HG02840 (cell line): ENCODE results near the gene BAG5.
A peak's percentile ranks its signal among the peaks of the same experiment; 100 is the strongest.

Experiments used
- ATAC-seq: cut with Tn5 transposase; IDR thresholded peaks from one replicate; pipeline ENCODE4 v1.9.1; 2021; ENCODE audit warnings: mild to moderate bottlenecking, moderate library complexity, moderate number of reproducible peaks; ENCODE audit not compliant: unreplicated experiment, low FRiP score

The BAG5 gene

DNA sequence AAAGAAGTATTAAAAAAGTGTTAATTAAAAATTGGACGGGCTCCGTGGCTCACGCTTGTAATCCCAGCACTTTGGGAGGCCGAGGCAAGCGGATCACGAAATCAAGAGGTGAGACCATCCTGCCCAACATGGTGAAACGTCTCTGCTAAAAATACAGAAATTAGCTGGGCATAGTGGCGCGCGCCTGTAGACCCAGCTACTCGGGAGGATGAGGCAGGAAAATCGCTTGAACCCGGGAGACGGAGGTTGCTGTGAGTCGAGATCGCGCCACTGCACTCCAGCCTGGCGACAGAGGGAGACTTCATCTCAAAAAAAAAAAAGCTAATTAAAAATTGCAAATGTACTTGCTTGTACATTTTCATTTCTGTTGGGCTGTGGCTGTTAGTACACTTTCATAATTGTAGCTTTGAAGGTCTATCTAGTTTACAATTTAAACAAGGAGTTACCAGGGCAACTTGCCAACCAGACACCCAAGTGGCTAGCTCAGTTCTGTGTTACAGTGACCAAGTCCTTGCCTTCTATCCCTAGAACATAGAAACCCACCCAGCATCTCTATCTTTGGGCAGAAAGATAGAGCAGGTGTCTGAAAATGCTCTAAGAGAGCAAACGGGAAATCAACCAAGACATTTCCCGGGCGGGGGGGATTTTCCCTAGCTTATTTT is 1.5 kb upstream of the BAG5 start:
- ATAC-seq, result no peak

DNA sequence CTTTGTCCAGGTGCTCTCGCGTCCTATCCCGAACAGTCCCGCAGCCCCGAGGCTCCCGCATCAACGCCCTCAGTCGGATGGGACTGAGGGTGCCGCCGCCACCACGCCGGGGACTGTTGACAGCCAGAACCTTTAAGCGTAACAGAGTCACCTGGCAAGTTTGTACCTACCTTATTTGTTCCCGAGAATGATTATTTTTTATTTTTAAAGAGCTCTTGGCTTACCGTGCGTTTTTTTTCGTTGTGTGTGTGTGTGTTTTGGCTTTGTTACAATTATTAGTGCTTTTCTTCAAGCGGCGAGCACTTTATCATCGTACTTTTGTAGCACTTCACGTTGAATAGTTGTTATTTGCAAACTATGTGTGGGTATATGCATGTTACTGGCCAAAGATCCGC is 766 bp upstream of the BAG5 start:
- no peak for ATAC-seq

DNA sequence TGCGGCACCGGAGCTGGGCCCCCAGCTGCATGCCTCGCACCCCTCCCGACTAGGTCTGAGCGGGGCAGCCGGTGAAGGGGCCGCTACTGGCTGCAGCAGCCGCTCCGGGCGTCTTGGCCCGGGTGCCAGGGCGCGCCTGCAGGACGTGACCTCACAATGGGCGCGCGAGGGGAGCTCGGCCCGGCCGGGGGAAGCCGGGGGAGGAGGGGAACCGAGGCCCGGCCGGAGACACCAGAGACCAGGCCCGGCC is 353 bp downstream of the BAG5 start:
- peak; percentile 19 for ATAC-seq

DNA sequence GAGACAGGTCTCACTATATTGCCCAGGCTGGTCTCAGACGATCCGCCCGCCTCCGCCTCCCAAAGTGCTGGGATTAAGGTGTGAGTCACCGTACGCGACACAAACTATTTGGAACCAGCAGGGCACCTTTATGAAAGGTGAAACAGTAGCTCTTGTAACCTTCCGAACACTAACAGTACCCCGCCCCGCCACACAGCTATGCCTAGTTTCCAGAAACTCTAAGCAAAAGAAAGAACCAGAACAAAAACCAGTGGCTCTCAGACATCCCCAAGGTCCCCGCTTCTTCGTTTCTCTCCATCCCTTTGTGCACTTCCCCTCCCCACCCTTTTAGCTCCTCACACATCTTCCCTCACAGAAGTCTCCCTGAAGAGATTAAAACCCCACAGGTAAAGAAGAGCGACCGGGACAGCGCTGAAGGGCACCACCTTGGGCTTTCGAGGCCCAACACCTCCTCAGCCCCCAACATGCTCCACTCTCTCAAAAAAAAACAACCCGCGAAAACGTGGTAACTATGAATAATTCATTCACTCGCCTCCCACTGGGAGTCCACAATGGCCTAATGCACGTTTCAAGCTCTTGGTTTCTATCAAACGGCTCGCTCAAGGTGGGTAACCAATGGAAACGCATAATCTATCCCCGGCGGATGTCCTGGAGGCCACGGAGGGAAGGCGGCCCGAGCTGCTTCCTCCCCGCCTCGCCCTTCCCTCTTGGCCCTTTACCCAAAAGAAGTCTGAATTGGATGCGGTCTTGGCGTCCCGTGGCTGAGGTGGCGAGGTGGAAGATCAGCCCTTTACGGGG is 877 bp downstream of the BAG5 start:
- ATAC-seq, result peak; percentile 12

DNA sequence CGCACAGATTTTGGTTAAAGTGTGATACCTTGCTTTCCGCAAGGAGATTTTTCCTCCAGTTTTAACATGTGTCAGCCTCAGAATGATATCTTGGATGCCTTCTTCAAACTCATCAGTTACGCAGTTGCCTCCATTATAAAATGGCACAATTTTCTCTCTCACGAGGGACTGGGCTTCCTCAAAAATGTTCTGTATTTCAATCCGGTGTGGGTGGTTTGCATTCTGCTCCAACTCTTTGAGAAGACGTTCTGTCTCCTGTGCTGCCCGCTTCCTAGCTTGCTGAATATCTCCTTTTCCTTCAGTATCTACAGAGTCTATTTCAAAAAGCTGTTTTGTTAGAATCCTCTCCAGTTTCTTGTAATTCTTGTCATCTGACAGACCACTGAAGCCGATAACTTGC is 1.8 kb downstream of the BAG5 start:
- no peak for ATAC-seq

DNA sequence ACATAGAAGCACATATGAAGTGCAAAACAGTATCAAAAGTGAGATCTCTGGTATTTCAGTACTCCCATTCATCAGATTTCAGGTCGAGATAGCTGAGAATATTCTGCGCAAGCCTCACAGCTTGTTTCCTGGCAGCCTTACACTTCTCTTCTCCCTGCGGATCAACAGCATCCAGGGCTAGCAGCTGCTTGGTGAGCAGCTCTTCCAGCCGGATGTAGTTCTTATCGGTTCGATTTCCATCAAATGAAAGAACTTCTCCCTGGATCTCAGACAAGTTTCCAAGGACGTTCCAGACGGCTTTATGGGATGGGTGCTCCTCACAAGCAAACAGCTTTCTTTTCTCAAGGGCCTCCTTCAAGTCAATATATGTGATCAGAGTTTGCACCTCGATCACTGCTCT is 2.7 kb downstream of the BAG5 start:
- no peak for ATAC-seq

DNA sequence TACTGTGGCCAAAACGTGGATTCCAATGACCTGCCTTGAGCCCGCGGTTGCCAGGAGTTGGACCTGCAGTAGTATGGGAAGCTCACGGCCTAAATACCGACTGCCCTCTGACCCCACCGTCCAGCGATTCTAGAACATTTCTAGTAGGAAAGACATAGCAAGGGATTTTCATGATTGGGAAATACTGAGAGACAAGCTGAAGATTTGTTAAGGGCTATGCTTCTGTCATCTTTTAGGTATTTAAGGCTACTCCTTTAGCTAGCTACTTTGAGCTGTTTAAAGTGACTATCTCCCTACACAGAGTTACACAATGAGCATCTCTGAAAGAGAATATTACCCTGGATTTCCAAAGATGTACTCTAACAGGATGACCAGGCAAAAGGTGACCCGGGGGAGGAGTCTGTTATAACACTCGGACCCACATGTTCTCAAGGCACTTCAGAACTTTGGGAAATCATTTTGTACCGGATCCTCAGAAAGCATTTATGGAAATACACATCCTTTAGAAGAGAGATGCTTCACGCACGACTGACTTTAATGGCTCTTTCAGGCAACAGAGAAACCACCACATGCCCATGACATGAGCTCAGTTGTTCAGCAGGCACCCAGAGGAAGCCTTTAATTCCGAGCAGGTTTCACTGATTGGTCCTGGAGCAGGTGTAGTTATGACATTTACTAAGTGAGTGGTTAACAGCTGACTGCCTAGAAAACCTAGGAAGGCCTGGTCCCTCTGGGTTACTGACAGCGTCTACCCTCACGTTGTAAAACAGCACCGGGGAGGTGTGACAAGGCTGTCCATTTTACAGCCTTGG is 4.2 kb downstream of the BAG5 start:
- ATAC-seq, result no peak

DNA sequence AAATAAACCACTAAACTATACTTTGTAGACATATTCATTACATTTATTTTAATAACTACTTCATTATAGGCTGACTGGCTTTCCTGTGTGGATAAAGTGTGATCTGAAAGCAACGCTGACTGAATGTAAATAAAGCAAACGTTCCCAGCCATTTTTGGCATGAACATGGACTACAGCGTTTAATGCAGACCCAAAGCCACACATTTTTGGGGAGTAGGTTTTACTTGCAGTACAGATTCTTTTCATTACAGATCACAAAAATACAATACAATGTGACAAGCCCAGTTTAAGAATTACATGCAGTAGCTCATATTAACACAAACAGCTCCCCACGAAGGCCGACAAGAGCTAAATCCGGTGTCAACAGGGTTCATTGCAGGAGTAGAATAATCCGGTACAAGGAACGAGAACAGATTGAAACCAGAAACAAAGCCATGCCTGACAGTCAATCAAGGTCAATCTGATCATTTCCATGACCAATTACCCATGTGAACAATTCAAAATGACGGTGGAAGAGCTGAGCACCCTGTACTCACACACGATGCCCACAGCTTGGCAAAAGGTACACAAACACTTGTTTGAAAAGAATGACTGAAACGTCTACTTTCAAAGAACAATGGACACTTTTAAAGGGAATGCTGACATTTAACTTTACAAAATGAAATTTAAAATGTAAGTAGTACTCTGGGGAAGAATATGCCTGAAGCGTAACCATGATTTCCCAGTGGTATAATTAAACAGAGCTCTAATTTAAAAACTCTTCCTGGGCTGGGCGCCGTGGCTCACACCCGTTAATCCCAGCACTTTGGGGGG is 5.3 kb downstream of the BAG5 start:
- ATAC-seq, result no peak

DNA sequence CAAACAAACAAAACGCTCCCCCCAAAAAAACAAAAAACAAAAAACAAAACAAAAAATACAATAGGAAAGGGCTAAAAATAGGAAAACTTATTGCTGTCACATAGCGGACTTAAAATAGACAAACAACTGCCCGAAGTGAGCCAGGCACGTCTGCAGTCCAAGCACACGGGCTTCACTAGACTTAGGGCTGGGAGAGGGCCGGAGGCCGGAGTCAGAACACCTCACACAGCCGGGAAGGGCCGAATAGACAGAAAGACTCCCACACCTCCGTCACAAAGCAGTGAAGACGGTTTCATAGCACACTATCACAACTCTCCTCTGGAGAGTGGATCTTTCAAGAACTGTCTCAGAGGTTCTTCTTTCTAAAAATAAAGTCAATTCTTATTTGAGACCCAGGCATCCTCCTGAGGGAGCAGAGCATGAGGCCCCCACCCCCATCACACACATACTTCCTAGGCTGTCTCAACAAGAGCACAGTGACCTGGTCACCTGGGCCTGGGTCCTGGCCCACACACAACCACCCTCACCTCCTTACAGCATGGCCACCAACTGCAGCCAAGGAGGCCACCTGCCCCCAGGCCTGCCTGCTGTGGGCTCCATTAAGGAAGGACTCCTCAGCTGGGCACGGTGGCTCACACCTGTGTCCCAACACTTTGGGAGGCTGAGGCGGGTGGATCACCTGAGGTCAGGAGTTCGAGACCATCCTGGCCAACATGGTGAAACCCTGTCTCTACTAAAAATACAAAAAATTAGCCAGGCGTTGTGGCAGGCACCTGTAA is 6.7 kb downstream of the BAG5 start:
- ATAC-seq, result no peak

DNA sequence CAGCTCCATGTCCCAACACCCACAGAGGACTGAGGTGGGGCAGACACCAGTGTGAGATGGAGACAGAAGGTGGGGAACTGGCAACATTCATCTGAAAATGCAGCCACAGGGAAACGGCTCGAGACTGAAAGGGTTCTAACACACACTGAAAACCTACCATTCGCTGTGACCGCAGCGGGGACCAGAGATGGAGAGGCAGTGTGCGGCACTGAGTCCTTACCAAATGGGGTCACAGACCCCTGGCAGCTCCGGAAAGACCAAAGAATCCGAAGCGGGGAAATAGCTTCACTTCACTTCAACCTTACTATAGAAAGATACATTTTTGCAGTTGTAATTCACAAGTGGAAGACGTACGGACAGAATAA is 9.6 kb downstream of the BAG5 start:
- no peak for ATAC-seq

DNA sequence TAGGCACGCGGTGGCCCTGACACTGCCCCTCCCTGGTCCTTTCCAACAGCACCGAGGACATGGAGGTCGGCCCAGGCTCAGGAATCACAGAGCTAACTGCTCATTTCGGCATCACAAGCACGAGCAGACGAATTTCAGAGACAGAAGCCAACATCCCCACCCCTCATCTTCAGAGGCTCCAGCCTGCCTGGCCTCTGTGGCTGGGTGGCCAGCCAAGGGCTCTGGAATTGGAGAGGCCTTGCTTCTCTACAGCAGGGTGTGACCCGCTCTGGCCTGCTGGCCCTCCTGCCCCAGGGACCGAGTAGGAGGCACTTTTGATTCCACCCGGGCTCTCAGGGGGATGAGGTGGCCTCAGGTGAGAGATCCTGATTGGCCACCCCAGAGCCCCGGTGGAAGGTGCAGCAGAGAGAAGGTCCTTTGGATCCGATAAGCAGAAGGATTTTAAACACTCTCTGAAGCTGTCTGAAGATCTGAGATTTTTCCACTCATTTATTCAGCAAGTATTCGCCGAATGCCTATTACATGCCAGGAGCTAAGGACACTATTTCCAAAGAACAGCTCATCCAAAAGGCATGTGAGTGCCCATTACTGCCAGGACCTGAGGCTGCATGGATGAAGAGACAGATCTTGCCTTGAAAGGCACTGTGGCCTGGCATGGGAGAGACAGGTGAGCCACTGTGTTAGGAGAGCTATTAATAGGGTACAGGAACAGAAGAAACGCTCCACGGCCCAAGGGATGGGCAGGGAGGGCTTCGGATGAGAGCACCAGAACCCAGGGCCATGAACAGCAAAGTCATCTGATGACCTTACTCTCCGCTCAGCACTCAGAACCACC is 10.2 kb downstream of the BAG5 start:
- ATAC-seq, result no peak

DNA sequence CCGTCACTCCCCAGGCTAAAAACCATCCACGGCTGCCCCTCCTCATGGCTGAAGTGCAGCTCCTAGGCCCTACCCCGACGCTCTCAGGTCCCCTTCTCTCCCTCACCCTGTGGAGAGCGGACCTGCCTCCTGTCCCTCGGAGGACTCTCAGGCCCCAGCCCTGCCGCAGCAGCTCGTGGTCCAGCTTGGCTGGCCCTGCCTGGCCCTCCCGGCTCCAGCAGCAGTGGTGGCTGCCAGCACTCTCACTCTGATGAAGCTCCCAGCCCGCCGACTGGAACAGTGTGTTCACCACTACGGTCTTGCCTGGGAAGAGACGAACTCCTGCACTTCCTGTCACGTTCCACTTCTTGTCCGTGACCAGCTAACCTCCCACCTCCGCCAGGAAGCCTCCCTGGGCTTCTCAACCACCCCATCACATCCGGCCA is 11.1 kb downstream of the BAG5 start:
- no peak for ATAC-seq

DNA sequence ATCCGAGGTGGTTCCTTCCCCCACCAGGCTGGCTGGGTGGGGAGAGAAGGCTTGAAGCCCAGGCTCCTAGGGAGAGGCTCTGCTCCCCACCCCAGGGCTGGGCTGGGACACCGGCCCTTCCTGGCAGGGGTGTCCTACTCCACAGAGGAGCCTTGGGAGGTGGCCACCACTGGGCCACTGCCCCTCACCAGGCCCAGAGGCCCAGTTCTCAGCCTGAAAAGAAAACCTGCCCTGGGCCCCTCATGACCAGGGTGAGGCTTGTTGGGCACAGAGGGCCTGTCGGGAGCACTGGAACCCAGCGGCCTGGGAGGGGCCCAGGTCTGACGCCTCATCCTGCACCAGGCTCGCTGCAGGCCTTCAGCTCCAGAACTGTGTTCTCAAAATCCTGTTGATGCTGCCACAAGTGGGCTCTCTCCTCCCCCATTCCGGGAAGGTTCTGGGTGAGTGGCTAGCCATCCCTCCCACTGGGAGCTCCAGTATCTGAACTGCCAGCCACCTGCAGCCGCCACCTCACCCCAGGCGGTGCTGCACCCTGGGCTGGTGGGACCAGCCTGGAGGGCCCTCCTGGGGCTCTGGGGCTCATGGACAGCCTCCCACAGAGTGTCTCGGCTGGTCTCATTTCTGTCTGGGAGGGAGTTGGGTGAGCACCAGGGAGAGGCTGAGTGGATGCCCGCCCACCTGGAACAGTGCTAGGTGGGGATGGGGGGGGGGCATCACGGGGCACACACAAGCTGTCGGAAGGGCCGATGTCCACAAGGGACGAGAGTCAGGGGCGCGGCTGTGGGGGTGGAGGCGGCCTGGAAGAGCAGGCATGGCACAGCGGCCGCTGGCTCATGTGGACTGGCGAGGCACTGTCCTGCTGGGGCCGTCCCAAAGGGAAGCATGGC is 11.8 kb downstream of the BAG5 start:
- no peak for ATAC-seq

DNA sequence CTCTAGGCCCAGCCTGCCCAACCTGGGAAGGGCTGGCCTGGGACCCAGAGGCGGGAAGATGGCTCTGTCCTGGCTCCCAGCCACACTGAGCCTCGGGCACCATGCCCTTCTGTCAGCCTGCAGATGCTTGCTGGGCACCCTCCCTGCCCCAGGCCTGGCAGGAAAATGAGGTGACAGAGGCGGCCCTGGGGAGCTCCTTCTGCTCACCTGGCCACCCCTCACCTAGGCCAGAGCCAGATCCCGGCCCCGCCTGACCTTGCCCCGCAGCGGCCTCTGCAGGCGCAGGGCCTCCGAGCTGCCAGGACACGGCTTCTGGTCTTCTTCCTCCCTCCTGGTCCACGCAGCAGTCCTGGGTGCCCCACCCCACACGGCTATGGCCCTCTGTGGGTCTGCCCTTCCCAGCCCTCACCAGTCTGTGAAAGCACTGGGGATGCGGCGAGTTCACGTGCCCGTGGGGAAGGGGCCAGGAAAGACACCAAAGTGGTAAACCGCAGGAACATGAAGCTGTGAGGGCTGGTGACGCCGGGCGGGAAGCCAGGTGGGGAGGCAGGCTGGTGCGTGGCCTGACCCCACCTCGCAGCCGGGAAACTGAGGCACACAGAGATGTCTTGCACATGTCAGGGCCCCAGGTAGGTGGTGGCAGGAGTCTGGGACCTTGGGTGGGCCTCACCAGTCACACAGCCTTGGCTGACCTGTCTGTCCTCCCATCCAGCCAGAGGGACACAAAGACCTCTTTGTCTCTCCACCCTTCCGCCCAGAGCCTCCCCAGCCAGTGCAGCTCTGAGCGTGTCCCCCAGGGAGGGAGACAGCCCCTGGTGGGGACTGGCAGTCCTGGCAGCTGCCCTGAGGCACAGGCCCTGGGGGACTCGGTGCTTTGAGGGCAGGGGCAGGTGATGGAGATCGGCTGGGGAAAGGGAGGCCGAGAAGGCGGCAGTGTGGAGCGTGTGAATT is 12.8 kb downstream of the BAG5 start:
- ATAC-seq, result no peak

DNA sequence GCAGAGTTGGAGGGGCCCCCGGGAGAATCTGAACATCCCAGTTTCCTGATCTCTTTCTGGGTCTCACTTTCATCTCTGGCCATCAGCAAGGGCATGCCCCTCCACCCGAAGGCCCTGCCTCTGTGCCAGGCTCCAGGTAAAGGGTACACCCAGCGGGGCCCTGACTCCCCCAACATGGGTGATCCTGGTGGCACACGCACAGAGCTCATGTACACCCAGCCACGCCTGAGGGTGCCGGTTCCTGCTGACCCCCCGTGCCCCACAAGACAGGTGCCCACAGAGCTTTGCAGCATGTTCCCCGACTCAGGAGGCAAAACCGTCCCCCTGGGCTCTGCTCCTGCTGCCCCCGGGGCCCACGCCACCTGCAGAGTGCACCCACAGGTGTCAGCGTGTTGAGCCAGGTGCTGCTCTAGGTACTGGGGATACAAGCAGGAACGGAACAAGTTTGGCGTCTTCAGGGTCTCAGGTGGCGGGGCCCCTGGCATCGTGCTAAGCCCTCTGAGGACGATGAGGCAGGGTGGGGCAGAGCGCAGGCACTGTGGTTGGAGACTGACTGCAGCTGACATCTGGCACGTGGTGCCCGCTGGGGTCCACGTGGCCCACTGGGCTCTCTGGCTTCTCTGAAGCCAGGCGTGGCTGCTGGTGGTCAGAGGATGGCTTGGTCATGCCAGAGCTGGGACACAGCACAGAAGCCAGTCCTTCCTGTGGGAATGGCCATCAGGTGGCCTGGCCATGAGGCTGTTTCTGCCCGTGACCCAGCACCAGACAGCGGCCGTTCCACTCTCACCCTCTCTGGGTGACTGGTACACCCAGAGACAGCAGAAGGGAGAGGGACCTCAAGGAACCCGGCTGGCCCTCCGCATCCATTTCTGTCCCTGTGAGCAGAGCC is 13.8 kb downstream of the BAG5 start:
- ATAC-seq, result no peak

DNA sequence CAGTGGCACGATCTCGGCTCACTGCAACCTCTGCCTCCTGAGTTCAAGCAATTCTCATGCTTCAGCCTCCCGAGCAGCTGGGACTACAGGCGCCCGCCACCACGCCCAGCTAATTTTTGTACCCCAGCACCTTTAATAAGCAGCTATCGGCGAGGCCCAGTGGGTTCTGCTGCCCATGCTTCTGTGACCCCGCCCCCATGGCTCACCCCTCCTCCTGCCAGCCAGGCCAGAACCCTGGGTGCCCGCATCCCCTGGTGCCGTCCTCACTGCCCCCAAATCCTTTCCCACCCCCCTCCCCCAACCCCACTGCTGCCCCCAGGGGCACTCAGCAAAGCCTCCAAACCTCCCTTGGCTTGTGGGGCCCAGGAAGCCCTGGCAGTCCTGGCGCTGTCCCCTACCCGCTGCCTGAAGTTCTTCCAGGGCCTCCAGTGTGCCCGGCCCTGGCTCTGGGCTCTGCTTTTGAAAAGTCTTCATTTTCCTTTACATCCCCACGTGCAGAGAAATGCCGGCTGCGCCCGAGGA is 14.5 kb downstream of the BAG5 start:
- ATAC-seq, result no peak
